Measurements from ENCODE around the gene CA9. TPM values are rescaled to one million over a fixed set of nuclear protein-coding genes. Genes with fewer than 3 reads are reported as not detected.

Gene CA9
- total and polyA plus RNA-seq, 4 donors: 0.88 to 2.4 (median 1.3) TPM

- WGBS, 2 donors: 94 to 100% methylated on average over 7 of the region's 7 CpGs
- Histone ChIP-seq H3K36me3 (ENCODE audit: control insufficient read depth in 4 of 4, insufficient read depth in 4 of 4, low read length in 4 of 4) (peaks cover 33 to 74% (median 71%) of the 10 kb centered on the region in 4 donors), H3K4me1 (ENCODE audit: control insufficient read depth in 5 of 5, insufficient read depth in 5 of 5, low read length in 5 of 5) (no peaks in the 10 kb centered on the region), H3K9ac (ENCODE audit: insufficient read depth in 1 of 2, low read length in 2 of 2) (no peak overlapping the region), H3K4me3 (no peak overlapping the region), H3K27me3 (ENCODE audit: control insufficient read depth in 3 of 3, insufficient read depth in 3 of 3, low read length in 2 of 3) (no peaks in the 10 kb centered on the region), H3K27ac (ENCODE audit: low read depth in 1 of 2, low read length in 1 of 2) (no peak overlapping the region), H3K9me3 (ENCODE audit: control insufficient read depth in 4 of 4, insufficient read depth in 3 of 4, low read length in 3 of 4) (no peaks in the 10 kb centered on the region)
- TF ChIP-seq CTCF (IDR thresholded peaks at IDR 0.05; ENCODE audit: control extremely low read depth, extremely low read depth): no peak
- ATAC-seq (ENCODE audit: insufficient read depth, low FRiP score) (no peak), DNase-seq (no peak)
These were observed 32.2 kb downstream of the CA9 start for GRCh38 chr9:35705836-35706430.

- no peak for ATAC-seq (ENCODE audit: insufficient read depth, low FRiP score)
- Histone ChIP-seq H3K36me3 (ENCODE audit: control insufficient read depth in 4 of 4, insufficient read depth in 4 of 4, low read length in 4 of 4) (peaks cover 32 to 76% (median 70%) of the 10 kb centered on the region in 4 donors), H3K4me3 (no peak overlapping the region), H3K9ac (ENCODE audit: insufficient read depth in 1 of 2, low read length in 2 of 2) (no peak overlapping the region), H3K27ac (ENCODE audit: low read depth in 1 of 2, low read length in 1 of 2) (no peak overlapping the region), H3K27me3 (ENCODE audit: control insufficient read depth in 3 of 3, insufficient read depth in 3 of 3, low read length in 2 of 3) (no peaks in the 10 kb centered on the region), H3K9me3 (ENCODE audit: control insufficient read depth in 4 of 4, insufficient read depth in 3 of 4, low read length in 3 of 4) (no peaks in the 10 kb centered on the region), H3K4me1 (ENCODE audit: control insufficient read depth in 5 of 5, insufficient read depth in 5 of 5, low read length in 5 of 5) (no peaks in the 10 kb centered on the region)
- no peak for TF ChIP-seq CTCF (IDR thresholded peaks at IDR 0.05; ENCODE audit: control extremely low read depth, extremely low read depth)
- 88 to 96% methylated on average over 10 of the region's 10 CpGs for WGBS, 2 donors
- DNase-seq: no peak
These were observed 33.2 kb downstream of the CA9 start for GRCh38 chr9:35706951-35707350.

GRCh38 chr9:35708146-35708545 is 34.4 kb downstream of the CA9 start:
- H3K27me3 ChIP-seq (ENCODE audit: control insufficient read depth in 3 of 3, insufficient read depth in 3 of 3, low read length in 2 of 3): no peaks in the 10 kb centered on the region
- 95 to 96% methylated on average over 4 of the region's 4 CpGs for WGBS, 2 donors
- peaks cover 35 to 77% (median 69%) of the 10 kb centered on the region in 4 donors for H3K36me3 ChIP-seq (ENCODE audit: control insufficient read depth in 4 of 4, insufficient read depth in 4 of 4, low read length in 4 of 4)
- TF ChIP-seq CTCF (IDR thresholded peaks at IDR 0.05; ENCODE audit: control extremely low read depth, extremely low read depth): no peak
- DNase-seq: no peak
- no peaks in the 10 kb centered on the region for H3K9me3 ChIP-seq (ENCODE audit: control insufficient read depth in 4 of 4, insufficient read depth in 3 of 4, low read length in 3 of 4)
- H3K4me1 ChIP-seq (ENCODE audit: control insufficient read depth in 5 of 5, insufficient read depth in 5 of 5, low read length in 5 of 5): no peaks in the 10 kb centered on the region
- H3K27ac ChIP-seq (ENCODE audit: low read depth in 1 of 2, low read length in 1 of 2): no peak overlapping the region
- H3K4me3 ChIP-seq: no peak overlapping the region
- no peak for ATAC-seq (ENCODE audit: insufficient read depth, low FRiP score)
- no peak overlapping the region for H3K9ac ChIP-seq (ENCODE audit: insufficient read depth in 1 of 2, low read length in 2 of 2)
